Measurements from ENCODE around the gene SAP30BP. TPM values are rescaled to one million over a fixed set of nuclear protein-coding genes. Genes with fewer than 3 reads are reported as not detected.

SAP30BP gene
- total RNA-seq, 1 donor from 2014 or later = 125 TPM

DNA sequence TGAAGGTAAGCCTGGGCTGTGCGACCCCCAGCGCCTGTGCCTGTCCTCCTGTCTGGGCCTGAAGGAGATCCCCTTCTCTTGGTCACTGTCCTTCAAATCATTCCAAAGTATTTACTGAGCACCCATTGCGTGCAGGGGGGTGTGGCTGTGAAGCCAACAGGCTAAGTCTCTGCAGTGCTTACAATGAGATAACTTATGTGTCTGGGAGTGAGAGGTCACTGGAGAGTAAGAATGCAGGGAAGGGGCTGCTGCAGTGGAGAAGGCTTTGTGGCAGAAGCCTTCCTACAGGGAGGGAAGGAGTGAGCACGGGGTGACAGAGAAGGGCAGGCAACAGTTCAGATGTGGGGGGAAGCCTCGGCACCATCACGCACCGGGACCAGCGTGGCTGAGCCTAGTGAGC lies 45.1 kb upstream of the SAP30BP start:
- Mint-ChIP-seq H3K9me3 (ENCODE audit: unreplicated experiment) (no peaks in the 10 kb centered on the region), H3K27ac (ENCODE audit: unreplicated experiment) (no peak overlapping the region), H3K4me1 (ENCODE audit: unreplicated experiment) (no peaks in the 10 kb centered on the region), H3K27me3 (ENCODE audit: unreplicated experiment) (peaks cover 20% of the 10 kb centered on the region), H3K4me3 (ENCODE audit: unreplicated experiment) (peak overlapping the region; percentile 56), H3K36me3 (ENCODE audit: low read depth, unreplicated experiment) (peaks cover 15% of the 10 kb centered on the region)
- DNase-seq (ENCODE audit: low spot score) = no peak
- TF ChIP-seq, protein P1, sequence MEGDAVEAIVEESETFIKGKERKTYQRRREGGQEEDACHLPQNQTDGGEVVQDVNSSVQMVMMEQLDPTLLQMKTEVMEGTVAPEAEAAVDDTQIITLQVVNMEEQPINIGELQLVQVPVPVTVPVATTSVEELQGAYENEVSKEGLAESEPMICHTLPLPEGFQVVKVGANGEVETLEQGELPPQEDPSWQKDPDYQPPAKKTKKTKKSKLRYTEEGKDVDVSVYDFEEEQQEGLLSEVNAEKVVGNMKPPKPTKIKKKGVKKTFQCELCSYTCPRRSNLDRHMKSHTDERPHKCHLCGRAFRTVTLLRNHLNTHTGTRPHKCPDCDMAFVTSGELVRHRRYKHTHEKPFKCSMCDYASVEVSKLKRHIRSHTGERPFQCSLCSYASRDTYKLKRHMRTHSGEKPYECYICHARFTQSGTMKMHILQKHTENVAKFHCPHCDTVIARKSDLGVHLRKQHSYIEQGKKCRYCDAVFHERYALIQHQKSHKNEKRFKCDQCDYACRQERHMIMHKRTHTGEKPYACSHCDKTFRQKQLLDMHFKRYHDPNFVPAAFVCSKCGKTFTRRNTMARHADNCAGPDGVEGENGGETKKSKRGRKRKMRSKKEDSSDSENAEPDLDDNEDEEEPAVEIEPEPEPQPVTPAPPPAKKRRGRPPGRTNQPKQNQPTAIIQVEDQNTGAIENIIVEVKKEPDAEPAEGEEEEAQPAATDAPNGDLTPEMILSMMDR (IDR thresholded peaks at IDR 0.05; ENCODE audit: unreplicated experiment) = no peak

DNA sequence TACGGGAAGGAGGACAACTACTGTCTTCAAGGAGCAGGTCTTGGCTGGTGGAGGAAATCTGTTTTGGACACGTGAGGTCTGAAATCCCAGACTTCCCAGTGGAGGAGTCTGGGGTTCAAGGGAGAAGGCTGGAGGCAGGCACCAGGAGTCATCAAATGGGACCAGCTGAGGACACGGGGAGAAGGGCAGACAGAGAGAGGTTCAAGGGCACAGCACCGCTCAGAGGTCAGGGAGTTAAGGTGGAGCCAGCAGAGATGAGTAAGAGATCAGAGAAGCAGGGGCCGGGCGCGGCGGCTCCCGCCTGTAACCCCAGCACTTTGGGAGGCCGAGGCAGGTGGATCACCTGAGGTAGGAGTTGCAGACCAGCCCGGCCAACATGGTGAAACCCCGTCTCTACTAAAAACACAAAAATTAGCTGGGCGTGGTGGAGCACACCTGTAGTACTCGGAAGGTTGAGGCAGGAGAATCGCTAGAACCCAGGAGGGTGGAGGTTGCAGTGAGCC lies 44.3 kb upstream of the SAP30BP start:
- no peaks in the 10 kb centered on the region for H3K9me3 Mint-ChIP-seq (ENCODE audit: unreplicated experiment)
- no peaks in the 10 kb centered on the region for H3K4me1 Mint-ChIP-seq (ENCODE audit: unreplicated experiment)
- H3K36me3 Mint-ChIP-seq (ENCODE audit: low read depth, unreplicated experiment) = peaks cover 10% of the 10 kb centered on the region
- TF ChIP-seq, protein P1 (IDR thresholded peaks at IDR 0.05; ENCODE audit: unreplicated experiment) = no peak
- H3K27ac Mint-ChIP-seq (ENCODE audit: unreplicated experiment) = peak overlapping the region; percentile 7
- peaks cover 20% of the 10 kb centered on the region for H3K27me3 Mint-ChIP-seq (ENCODE audit: unreplicated experiment)
- peak overlapping the region; percentile 56 for H3K4me3 Mint-ChIP-seq (ENCODE audit: unreplicated experiment)
- DNase-seq (ENCODE audit: low spot score) = no peak

DNA sequence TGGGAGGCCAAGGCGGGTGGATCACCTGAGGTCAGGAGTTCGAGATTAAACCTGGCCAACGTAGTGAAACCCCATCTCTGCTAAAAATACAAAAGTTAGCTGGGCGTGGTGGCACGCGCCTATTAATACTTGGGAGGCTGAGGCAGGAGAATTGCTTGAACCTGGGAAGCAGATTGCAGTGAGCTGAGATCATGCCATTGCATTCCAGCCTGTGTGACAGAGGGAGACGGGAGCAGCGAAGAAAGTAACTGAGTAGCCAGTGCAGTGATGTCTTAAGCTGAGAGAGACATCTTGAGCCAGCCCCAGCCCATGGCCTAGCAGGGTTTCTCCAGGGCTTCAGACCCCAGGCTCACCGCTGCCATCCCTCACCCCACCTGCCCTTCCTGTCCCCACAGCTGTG lies 43.8 kb upstream of the SAP30BP start:
- TF ChIP-seq, protein P1 (IDR thresholded peaks at IDR 0.05; ENCODE audit: unreplicated experiment) = no peak
- Mint-ChIP-seq H3K36me3 (ENCODE audit: low read depth, unreplicated experiment) (peaks cover 10% of the 10 kb centered on the region), H3K27me3 (ENCODE audit: unreplicated experiment) (peaks cover 16% of the 10 kb centered on the region), H3K9me3 (ENCODE audit: unreplicated experiment) (no peaks in the 10 kb centered on the region), H3K4me3 (ENCODE audit: unreplicated experiment) (no peak overlapping the region), H3K27ac (ENCODE audit: unreplicated experiment) (no peak overlapping the region), H3K4me1 (ENCODE audit: unreplicated experiment) (no peaks in the 10 kb centered on the region)
- DNase-seq (ENCODE audit: low spot score) = no peak

DNA sequence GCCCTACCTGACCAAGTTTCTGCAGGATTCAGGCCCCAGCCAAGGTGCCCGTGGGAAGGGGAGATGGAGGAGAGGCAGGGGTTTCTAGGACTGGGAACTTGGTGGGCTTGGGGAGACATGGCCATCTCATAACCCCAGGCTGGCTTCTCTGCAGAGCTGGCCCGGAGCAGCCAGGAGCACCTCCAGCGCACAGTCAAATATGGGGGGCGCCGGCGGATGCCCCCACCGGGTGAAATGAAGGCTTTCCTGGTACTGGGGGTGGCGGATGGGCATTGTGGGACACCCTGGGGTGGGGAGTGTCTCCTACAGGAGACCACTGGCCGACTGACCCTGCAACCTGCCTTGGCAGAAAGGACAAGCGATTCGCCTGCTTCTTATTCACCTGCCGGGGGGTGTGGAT lies 43.1 kb upstream of the SAP30BP start:
- H3K4me1 Mint-ChIP-seq (ENCODE audit: unreplicated experiment) = no peaks in the 10 kb centered on the region
- peaks cover 11% of the 10 kb centered on the region for H3K27me3 Mint-ChIP-seq (ENCODE audit: unreplicated experiment)
- no peak overlapping the region for H3K27ac Mint-ChIP-seq (ENCODE audit: unreplicated experiment)
- H3K4me3 Mint-ChIP-seq (ENCODE audit: unreplicated experiment) = no peak overlapping the region
- no peak for DNase-seq (ENCODE audit: low spot score)
- TF ChIP-seq, protein P1 (IDR thresholded peaks at IDR 0.05; ENCODE audit: unreplicated experiment) = no peak
- H3K9me3 Mint-ChIP-seq (ENCODE audit: unreplicated experiment) = no peaks in the 10 kb centered on the region
- peaks cover 10% of the 10 kb centered on the region for H3K36me3 Mint-ChIP-seq (ENCODE audit: low read depth, unreplicated experiment)

GRCh38 chr17:75624714-75625345 lies 42.3 kb upstream of the SAP30BP start:
- H3K9me3 Mint-ChIP-seq (ENCODE audit: unreplicated experiment) = no peaks in the 10 kb centered on the region
- no peak for DNase-seq (ENCODE audit: low spot score)
- H3K4me1 Mint-ChIP-seq (ENCODE audit: unreplicated experiment) = no peaks in the 10 kb centered on the region
- H3K4me3 Mint-ChIP-seq (ENCODE audit: unreplicated experiment) = no peak overlapping the region
- H3K27me3 Mint-ChIP-seq (ENCODE audit: unreplicated experiment) = peaks cover 11% of the 10 kb centered on the region
- TF ChIP-seq, protein P1 (IDR thresholded peaks at IDR 0.05; ENCODE audit: unreplicated experiment) = no peak
- peaks cover 10% of the 10 kb centered on the region for H3K36me3 Mint-ChIP-seq (ENCODE audit: low read depth, unreplicated experiment)
- H3K27ac Mint-ChIP-seq (ENCODE audit: unreplicated experiment) = no peak overlapping the region

Data from endothelial cell (in vitro differentiated cells).